ENCODE results near the gene NDUFA8.

The NDUFA8 gene

DNA sequence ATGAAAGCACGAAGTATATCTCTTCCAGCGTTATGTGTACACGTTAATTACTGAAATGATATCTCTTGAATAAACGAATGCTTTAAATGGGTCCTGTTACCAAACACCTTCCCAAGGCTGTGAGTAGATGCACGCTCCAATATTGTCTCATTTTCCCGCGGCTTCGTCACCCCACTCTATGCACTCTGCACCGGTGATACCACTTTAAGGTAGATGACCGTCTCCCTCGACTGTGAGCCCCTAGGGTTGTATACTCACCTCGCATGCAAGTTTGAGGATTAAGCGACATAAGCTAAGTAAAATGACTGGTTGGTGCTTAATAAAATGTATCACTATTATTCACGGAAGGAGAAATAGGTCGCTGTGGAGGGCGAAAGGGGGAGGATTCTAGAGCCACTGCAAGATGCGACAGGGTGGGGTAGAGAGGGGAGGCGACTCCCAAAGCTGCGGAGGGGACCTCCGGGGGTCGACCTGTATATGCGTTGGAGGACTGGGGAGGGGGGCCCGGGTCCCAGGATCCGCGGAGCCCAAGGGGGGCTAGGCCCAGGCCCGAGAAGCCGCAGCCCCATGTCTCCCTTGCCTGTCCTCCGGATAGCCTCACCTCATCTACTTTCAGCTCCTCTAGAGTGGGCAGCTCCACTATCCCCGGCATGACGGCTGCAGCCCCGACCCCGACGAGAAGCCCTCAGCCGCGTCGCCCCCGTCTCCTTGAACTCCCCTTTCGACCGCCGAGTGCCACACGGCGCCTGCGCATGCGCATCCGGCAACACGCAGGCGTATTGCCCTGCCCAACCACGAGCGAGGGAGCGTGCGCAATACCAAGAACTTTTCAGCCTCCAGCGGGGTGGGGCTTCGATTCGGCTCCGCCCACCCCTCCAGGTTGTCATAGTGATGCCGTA lies at the start of gene NDUFA8, which contains the start of gene MORN5:
Gene NDUFA8, minus strand, starts transcription at position 754 of the 899 bp plus-strand sequence. Its CDS starts 102 bp downstream, at position 652.
Gene MORN5, plus strand, starts transcription at position 883 of the 899 bp plus-strand sequence. CDS start 65 bp downstream, outside the sequence.
- DNase-seq (ENCODE audit: low read depth), result peak; percentile 91

DNA sequence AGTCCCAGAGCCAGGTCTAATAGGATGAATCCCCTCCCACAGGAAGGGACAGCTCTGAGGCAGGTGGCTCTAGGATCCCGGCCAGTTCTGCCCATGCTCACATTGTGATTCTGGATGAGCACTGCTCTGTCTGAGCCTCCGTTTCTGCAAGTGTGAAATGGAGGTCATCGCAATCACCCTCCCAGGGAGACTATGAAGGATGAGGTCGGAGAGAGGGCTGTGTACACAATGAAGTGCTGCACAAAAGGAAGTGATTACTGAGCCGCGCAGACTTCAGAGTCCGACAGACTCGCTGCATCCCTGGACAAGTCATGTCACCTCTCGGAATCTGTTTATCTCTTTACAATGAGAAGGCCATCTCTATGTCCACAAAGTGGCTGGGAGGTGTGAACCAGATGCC lies 47.5 kb upstream of the NDUFA8 start:
- no peak for DNase-seq (ENCODE audit: low read depth)

GRCh38 chr9:122206118-122207046 lies 46.8 kb upstream of the NDUFA8 start:
- no peak for DNase-seq (ENCODE audit: low read depth)

DNA sequence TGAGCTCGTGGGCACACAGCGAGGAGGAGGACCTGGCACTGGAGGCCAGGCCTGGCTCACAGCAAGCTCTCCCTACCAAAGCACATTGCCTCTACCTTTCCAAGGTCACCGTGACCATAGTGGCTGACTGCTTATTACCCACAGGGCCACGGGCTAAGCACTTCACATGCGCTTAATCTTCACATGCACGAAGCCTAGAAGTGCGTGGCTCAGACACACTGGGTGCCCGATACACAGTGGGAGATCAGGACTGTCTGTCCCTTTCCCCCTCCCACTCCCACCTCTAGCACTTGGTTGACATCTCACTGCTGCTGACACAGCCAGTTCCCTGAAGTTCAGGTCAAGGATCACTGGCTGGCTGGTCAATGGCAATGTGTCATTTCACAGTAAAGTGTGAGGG lies 45.6 kb upstream of the NDUFA8 start:
- DNase-seq (ENCODE audit: low read depth), result no peak

DNA sequence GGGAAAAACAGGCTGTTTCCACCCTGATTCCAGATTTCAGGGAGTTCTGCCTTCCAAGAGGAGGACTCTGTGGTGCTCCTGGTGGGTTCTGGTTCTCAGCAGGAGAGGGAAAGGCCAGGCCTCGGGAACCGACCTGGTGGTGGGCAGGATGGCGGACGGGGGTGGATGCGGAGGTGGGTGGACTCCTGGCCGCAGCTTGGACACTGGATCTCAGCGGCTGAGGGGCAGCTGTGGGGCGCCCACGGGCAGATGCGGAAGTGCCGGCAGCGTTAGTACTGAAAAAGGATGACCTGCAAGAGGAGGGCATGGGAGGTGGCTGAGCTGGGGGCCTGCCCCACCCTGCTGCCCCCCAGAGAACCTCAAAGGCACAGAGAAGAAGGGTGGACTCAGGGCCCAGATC lies 44.9 kb upstream of the NDUFA8 start:
- no peak for DNase-seq (ENCODE audit: low read depth)

- no peak for DNase-seq (ENCODE audit: low read depth)
Measured at GRCh38 chr9:122204055-122204454, 44.5 kb upstream of the NDUFA8 start.

GRCh38 chr9:122202111-122202510 lies 42.5 kb upstream of the NDUFA8 start:
- no peak for DNase-seq (ENCODE audit: low read depth)

- no peak for DNase-seq (ENCODE audit: low read depth)
Measured at GRCh38 chr9:122201641-122202040, 42.1 kb upstream of the NDUFA8 start.

DNA sequence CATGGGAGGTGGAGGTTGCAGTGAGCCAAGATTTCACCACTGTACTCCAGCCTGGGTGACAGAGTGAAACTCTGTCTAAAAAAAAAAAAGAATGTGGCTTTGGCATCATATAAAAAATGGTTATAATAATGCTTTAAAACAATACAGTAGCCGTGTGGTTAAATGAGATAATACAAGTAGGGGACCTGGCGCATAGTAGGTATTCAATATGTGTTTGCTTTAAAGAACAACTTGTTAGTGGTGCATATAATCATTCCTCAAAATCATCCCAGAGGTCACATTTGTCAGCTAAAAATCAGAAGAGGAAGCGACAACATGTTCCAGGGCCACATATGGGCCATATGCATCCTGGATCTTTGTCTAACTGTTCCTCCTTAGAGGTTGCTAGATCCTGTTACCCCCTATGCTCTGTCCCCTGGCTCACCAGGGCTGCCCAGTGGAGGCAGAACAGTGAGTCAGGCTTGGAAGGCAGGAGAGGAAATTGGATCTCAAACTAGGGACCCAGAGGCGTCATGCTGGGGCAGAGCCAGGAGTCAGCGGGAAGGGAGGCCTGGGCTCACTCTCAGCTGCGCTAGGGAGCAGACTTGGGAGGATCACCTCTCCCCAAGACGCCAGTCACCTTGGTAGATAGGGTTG lies 41.5 kb upstream of the NDUFA8 start:
- DNase-seq (ENCODE audit: low read depth), result no peak

DNA sequence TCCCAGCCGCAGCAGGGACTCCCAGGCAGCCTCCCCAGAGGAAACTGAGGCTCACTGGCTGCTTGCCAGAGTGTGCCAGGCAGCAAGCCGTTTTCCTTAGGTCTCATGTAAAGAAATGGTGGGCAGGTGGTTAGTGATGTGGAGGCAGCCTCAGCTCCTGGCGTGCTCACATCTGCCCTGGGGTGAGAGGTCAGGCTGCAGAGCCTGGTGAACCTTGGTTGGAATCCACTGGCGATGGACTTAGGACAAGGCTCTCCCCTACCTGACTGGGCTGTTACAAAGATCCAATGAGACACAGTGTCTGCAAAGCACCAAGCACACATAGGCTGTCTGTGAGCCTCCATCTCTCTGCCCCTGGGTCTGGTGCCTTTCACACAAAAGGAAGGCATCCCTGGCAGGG lies 38.3 kb upstream of the NDUFA8 start:
- DNase-seq (ENCODE audit: low read depth), result no peak

GRCh38 chr9:122197426-122197825 lies 37.8 kb upstream of the NDUFA8 start:
- DNase-seq (ENCODE audit: low read depth), result no peak

DNA sequence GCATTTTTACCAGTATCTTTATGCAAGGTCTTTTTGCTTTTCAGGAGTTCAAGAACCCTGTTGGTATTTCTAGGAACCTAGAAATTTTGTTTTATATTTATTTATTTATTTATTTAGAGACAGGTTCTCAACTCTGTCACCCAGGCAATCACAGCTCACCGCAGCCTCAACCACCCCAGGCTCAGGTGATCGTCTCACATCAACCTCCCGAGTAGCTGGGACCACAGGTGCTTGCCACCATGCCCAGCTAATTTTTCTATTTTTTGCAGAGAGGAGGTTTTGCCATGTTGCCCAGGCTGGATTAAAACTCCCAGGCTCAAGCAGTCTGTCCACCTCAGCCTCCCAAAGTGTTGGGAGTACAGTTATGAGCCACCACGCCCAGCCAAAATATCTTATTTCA lies 36.3 kb upstream of the NDUFA8 start:
- no peak for DNase-seq (ENCODE audit: low read depth)

DNA sequence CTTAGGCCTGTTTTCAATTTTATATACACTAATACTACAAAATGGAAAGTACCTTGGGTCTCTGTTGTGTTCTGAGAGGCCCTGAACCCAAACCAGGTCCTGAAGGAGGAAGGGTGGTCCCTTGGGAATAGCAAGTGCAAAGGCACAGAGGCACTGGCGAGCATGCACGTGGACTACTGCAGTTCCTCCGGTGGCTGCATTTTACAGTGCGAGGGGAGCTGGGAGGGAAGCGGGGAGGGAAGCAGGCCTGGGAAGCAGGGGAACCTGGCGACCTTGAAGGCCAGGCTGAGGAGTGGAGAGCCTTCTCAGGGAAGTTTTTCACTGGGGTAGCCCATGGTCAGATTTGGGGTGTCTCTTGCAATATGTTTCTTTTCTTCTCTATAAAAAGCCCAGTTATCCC lies 34.1 kb upstream of the NDUFA8 start:
- no peak for DNase-seq (ENCODE audit: low read depth)

GRCh38 chr9:122192914-122193525 lies 33.4 kb upstream of the NDUFA8 start:
- no peak for DNase-seq (ENCODE audit: low read depth)

DNA sequence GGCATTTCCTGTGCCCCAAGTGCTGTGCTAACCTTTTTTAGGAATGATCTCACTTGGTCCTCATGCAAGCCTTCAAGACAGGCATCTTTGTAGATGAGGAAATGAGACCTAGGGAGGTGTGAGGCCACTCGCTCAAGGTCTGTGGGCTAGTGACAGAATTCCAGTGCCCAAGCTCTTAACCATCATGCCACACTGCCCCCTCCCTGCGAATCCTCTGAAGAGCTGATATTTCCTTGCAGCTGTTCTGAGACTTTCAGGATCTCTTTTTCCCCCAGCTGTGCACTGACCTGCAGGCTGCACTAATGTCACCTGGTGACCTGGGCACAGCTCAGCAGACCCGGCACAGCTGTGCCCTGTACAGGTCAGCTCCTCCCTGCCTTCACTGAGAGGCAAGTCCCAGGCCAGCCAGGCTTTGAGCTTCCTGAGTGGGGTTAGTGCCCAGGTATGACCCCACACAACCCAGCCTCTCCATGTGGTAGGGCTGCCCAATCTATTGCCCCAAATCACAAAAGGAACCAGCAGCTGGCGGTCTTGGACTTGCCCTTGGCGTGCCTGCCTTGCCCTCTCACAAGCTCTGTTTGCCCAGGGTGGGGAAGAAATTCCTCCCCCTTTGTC lies 32.8 kb upstream of the NDUFA8 start:
- DNase-seq (ENCODE audit: low read depth), result no peak

DNA sequence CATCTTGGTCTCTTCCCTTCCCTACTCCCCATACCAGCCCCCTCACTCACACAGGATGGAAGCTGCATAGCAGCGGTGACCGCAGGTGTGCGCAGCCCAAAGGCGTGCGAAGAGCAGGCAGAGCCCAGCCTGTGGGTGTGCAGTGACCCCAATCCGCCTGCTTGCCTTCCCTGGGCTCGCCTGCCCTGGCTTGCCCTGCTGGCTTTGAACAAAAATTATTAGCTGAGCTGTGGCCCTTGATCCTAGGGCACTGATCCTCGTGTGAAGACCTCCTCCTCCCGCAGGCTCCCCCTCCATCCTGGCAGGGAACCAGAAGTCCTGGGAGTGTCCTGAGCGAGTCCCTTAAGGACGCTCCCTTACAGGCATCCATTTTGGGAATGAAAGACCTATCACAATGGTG lies 32.0 kb upstream of the NDUFA8 start:
- DNase-seq (ENCODE audit: low read depth), result no peak

DNA sequence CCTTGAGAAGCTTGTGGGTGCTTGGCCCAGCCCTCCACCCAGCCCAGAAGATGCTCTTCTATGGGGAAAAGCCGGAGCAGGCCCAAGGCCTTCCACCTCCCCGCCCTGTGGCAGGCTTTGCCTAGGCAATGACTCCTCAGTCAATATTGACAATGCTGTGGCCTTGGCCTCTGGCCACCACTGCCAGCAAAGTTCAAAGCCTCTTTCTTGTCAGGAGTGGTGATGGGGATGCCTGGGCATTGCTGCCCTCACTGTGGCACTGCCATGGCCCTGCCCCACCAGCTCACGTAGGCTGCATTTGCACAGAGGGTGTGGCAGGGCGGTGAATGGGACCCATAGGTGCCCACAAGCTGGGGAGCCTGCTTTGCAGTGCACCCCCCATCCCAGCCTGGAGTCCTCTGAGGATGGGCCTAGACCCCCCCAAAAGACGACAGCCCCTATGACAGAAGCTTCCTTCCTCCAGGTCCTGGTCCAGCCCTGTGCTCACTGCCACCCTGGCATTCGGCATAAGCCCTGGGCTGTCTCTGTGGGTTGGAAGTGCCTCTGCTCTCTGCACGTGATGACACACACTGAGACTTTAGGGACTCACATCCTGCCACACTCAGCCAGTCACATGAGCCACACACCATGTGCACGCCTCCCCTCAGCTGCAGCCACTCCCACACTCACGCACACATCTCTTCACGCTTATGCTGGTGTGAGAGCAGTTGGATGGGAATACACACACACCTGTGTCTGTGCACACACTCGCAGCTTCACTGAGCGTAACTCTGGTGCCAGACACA lies 31.2 kb upstream of the NDUFA8 start:
- DNase-seq (ENCODE audit: low read depth), result no peak

- no peak for DNase-seq (ENCODE audit: low read depth)
Measured at GRCh38 chr9:122188369-122188768, 28.8 kb upstream of the NDUFA8 start.

GRCh38 chr9:122186777-122187470 lies 27.3 kb upstream of the NDUFA8 start:
- DNase-seq (ENCODE audit: low read depth), result no peak

DNA sequence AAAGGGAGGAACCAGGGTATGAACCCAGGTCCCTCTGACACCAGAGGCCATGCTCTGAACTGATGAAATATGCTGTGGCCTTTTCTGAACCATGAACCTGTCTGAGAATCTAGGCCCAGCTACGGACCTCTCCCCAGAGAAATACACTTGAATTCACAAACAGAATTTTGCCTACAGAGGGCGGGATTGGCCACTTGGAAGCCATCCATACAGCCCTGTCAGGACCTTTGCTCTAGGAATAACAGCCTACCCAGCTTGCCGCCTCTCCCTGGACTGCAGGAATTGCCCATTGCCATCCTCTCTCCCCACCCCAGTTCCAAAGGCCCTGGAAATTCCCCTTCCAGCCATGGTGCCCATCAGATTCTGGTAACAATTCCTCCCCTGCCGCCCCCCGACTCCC lies 26.7 kb upstream of the NDUFA8 start:
- DNase-seq (ENCODE audit: low read depth), result no peak
